ENCODE measurements around the gene PCTP.

The PCTP gene

GRCh38 chr17:55728361-55728760, 22.5 kb upstream of the PCTP start:
- DNase-seq, result no peak

- DNase-seq, result no peak
These were observed 22.0 kb upstream of the PCTP start for GRCh38 chr17:55728833-55729232.

- DNase-seq, result no peak
These were observed 21.4 kb upstream of the PCTP start for GRCh38 chr17:55729484-55729883.

GRCh38 chr17:55730380-55730779, 20.5 kb upstream of the PCTP start:
- DNase-seq, result no peak

GRCh38 chr17:55730808-55731207, 20.0 kb upstream of the PCTP start:
- no peak for DNase-seq

GRCh38 chr17:55731586-55732250, 19.1 kb upstream of the PCTP start:
- no peak for DNase-seq

GRCh38 chr17:55734128-55734781, 16.6 kb upstream of the PCTP start:
- DNase-seq, result no peak

- peak; percentile 6 for DNase-seq
These were observed 15.0 kb upstream of the PCTP start for GRCh38 chr17:55735731-55736405.

GRCh38 chr17:55737976-55738501, 12.8 kb upstream of the PCTP start:
- no peak for DNase-seq

GRCh38 chr17:55740511-55741355, 10.1 kb upstream of the PCTP start:
- DNase-seq, result no peak

GRCh38 chr17:55741356-55741700, 9.5 kb upstream of the PCTP start:
- DNase-seq, result no peak

- no peak for DNase-seq
These were observed 8.4 kb upstream of the PCTP start for GRCh38 chr17:55742272-55743102.

GRCh38 chr17:55743103-55743679, 7.7 kb upstream of the PCTP start:
- no peak for DNase-seq

- no peak for DNase-seq
These were observed 5.6 kb upstream of the PCTP start for GRCh38 chr17:55745258-55745657.

- no peak for DNase-seq
These were observed 4.4 kb upstream of the PCTP start for GRCh38 chr17:55746466-55746865.

GRCh38 chr17:55747209-55747608, 3.6 kb upstream of the PCTP start:
- no peak for DNase-seq

- no peak for DNase-seq
These were observed 2.0 kb upstream of the PCTP start for GRCh38 chr17:55748841-55749240.

- DNase-seq, result no peak
These were observed 866 bp upstream of the PCTP start for GRCh38 chr17:55749985-55750384.

- DNase-seq, result no peak
These were observed 934 bp downstream of the PCTP start for GRCh38 chr17:55751720-55752250.

GRCh38 chr17:55756689-55757088, 5.8 kb downstream of the PCTP start:
- DNase-seq, result no peak

GRCh38 chr17:55757659-55758058, 6.8 kb downstream of the PCTP start:
- no peak for DNase-seq

- no peak for DNase-seq
These were observed 7.3 kb downstream of the PCTP start for GRCh38 chr17:55758171-55758570.
